DMS53 treated with DMSO at 0.1 percent for 48 hours (cell line): Measurements from ENCODE around the gene KIZ.
A peak's percentile ranks its signal among the peaks of the same experiment; 100 is the strongest.

Experiments
- DNase-seq: peaks from one replicate; lab custom pipeline; 2025; ENCODE audit not compliant: unreplicated experiment; lab: John Stamatoyannopoulos, UW

The KIZ gene

GRCh38 chr20:21125849-21126580 lies at the start of gene KIZ:
TSS of gene KIZ (plus strand) at chr20:21126082. CDS start at chr20:21126116, 34 bp downstream.
- DNase-seq = peak; percentile 82

GRCh38 chr20:21077809-21078345 lies 48.0 kb upstream of the KIZ start:
- no peak for DNase-seq

- DNase-seq = no peak
Observed at GRCh38 chr20:21082584-21082983, 43.3 kb upstream of the KIZ start.

GRCh38 chr20:21083825-21084325 lies 42.0 kb upstream of the KIZ start:
- DNase-seq = no peak

GRCh38 chr20:21087862-21088540 lies 37.9 kb upstream of the KIZ start:
- no peak for DNase-seq

GRCh38 chr20:21089391-21089790 lies 36.5 kb upstream of the KIZ start:
- DNase-seq = no peak

- no peak for DNase-seq
Observed at GRCh38 chr20:21090111-21090618, 35.7 kb upstream of the KIZ start.

- no peak for DNase-seq
Observed at GRCh38 chr20:21090721-21091120, 35.2 kb upstream of the KIZ start.

GRCh38 chr20:21092806-21093205 lies 33.1 kb upstream of the KIZ start:
- no peak for DNase-seq

- DNase-seq = peak; percentile 26
Observed at GRCh38 chr20:21096321-21097043, 29.4 kb upstream of the KIZ start.

- DNase-seq = no peak
Observed at GRCh38 chr20:21099751-21100577, 25.9 kb upstream of the KIZ start.

GRCh38 chr20:21100578-21101452 lies 25.1 kb upstream of the KIZ start:
- DNase-seq = no peak

- DNase-seq = no peak
Observed at GRCh38 chr20:21101453-21101931, 24.4 kb upstream of the KIZ start.

- no peak for DNase-seq
Observed at GRCh38 chr20:21101932-21102575, 23.8 kb upstream of the KIZ start.

GRCh38 chr20:21102603-21103311 lies 23.1 kb upstream of the KIZ start:
- peak; percentile 2 for DNase-seq

- DNase-seq = no peak
Observed at GRCh38 chr20:21103582-21104465, 22.1 kb upstream of the KIZ start.

GRCh38 chr20:21104466-21104761 lies 21.5 kb upstream of the KIZ start:
- no peak for DNase-seq
